NCI-H2227 (cell line): Measurements from ENCODE around the gene HNRNPU.

ENCODE experiments used
- DNase-seq: peaks from one replicate; lab custom pipeline; 2025; ENCODE audit not compliant: unreplicated experiment; lab: John Stamatoyannopoulos, UW

The HNRNPU gene

DNA sequence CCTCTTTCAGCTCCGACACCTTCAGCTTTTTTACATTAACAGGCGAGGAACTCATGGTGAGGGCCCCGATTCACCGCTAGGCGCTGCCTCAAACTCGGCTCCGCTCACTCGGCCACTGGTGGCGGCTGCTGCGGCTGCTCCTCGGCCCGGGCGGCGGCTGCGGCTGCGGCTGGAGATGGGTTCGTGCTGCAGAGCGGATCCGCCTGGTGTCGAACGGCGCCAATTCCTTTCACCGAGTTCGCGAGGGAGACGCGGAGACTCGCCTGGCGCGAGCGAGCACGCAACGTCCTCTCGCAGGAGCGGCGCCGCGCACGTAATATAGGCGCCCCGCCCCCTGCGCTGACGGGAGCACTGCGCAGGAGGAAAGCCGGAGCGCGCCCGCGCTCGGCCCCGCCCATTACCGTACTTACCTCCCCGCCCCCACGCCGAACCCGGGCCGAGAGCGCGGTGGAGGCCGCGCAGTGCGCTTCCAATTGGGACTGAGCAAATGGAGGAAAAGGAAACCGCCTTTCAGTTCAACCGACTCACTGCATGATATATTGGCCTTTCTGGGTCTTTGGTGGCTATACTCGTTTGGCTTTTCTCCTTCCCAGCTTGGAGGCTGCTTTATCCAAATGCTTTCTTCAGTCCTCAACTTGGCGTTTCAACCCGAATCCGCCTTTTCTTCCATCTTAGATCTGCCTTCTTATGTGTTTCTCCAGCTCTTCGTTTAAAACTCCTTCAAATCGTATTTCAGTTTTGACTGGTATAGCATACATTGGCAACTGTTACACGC lies at the start of gene HNRNPU:
Gene HNRNPU (minus strand): TSS at position 291 of the 775 bp plus-strand sequence. CDS start 236 bp downstream, at position 55.
- peak; percentile 99 for DNase-seq

GRCh38 chr1:244913806-244914205 lies 49.5 kb upstream of the HNRNPU start:
- DNase-seq = no peak

DNA sequence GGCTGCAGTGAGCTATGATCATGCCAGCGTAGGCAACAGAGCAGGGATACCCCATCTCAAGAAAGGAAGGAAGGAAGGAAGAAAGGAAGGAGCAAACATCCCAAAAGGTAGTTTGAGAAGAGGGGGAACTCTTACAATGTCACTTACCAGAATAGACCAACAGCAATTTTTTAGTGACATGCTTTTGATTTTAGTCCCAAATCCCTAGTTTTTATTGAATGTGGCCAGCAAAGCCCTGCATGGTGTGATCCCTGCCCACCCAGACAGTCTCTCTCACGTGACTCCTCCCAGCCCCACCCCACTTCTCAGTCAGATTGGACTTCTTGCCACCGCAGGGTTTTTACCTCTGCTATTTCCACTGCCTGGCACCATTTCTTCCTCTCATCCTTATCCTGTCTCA lies 39.8 kb upstream of the HNRNPU start:
- no peak for DNase-seq

GRCh38 chr1:244901400-244902015 lies 37.2 kb upstream of the HNRNPU start:
- no peak for DNase-seq

DNA sequence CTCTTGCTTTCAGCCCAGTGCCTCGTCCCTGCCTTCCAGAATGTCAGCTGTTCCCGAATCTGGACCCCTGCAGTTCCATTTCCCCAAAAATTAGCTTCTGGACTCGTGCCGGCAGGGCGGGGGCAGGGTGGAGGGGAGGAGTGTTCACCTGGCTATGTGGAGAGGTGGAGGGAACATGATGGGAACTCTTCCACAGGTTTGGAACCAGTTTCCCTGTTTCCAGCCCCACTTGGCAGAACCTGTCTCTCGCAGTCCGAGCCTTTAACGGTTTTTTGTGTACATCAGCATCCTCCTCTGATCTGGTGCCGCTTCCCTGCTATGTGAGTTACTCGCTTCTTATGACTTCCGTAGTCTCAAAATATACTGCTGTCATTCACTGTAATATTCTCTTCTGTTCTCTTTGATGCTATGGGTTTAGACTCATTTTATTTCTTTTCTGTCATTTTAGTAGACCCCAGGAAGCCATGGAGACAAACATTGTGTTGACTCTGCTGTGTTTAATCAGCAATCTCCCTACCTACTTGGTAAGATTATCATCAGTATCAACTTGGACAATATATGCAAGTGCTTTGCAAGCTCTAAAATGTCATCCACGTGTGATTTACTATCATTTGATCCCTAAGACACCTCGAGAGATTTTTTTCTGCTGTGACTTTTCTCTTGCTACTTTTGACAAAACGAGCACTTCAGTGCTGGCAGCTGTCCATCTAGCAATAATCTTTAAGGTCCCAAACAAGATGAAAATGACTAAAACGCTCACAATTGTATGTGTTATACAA lies 33.3 kb upstream of the HNRNPU start:
- DNase-seq = no peak

GRCh38 chr1:244896550-244896949 lies 32.2 kb upstream of the HNRNPU start:
- DNase-seq = no peak

GRCh38 chr1:244893836-244894235 lies 29.5 kb upstream of the HNRNPU start:
- no peak for DNase-seq

DNA sequence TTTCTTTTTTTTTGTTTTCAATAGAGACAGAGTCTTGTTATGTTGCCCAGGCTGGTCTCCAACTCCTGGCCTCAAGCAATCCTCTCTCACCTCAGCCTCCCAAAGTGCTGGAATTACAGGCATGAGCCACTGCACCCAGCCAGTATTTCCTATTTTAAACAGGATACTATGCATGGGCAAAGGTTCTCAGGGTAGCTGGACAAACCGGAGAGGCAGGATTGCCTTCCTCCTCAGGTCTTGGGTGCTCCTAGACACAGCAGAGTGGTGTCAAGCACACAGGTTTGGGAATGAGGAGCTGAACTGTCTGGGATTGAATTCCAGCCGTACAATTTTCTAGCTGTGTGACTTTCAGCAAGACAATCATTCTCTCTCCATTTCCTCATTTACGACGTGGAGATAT lies 22.9 kb upstream of the HNRNPU start:
- no peak for DNase-seq

GRCh38 chr1:244881552-244882280 lies 17.4 kb upstream of the HNRNPU start:
- DNase-seq = no peak

- DNase-seq = no peak
Measured at GRCh38 chr1:244878681-244879080, 14.3 kb upstream of the HNRNPU start.

- DNase-seq = no peak
Measured at GRCh38 chr1:244876228-244876910, 12.0 kb upstream of the HNRNPU start.

GRCh38 chr1:244874974-244875579 lies 10.7 kb upstream of the HNRNPU start:
- DNase-seq = peak; percentile 80

- no peak for DNase-seq
Measured at GRCh38 chr1:244869950-244870349, 5.6 kb upstream of the HNRNPU start.

DNA sequence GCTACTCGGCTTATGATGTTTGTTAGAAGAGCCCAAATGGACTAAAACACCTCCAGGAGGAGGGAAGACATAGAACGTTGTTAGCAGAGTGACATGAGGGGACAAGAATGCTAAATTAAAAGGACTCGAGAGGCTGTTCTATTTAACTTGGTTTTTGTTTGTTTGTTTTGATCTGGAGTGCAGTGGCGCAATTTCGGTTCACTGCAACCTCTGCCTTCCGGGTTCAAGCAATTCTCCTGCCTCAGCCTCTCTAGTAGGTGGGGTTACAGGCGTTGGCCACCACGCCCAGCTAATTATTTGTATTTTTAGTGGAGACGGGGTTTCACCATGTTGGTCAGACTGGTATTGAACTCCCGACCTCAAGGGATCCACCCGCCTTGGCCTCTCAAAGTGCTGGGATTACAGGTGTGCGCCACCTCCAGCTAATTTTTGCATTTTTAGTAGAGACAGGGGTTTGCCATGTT lies 5.1 kb upstream of the HNRNPU start:
- no peak for DNase-seq

- DNase-seq = no peak
Measured at GRCh38 chr1:244868484-244869363, 4.4 kb upstream of the HNRNPU start.

- no peak for DNase-seq
Measured at GRCh38 chr1:244866355-244866754, 2.0 kb upstream of the HNRNPU start.

DNA sequence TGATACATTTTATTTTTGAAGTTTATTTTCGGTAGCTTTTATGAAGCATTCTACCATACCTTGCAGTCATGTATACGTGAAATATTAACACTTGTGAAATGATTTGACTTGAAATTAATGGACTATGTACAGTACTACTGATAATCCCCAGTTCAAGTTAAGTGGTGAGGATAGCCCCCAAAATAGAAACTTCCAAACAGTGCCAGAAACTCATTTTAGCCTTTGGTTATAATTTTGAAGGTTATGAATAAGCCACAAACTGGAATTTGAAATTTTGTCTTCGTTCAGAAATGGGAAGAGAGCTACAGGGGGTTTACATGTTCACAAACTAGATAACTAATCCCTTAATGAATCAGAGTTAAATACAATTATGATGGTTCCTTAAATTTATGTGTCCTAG lies 1.5 kb upstream of the HNRNPU start:
- DNase-seq = no peak

- peak; percentile 70 for DNase-seq
Measured at GRCh38 chr1:244865028-244865371, 657 bp upstream of the HNRNPU start.
